CD4-positive, alpha-beta T cell treated with Interleukin-15 for 1 hour (primary cell): ENCODE results near the gene FAM110D.

ENCODE experiments used
- DNase-seq: peaks from one replicate; pipeline ENCODE4 v3.0.0-alpha.2; 2020

FAM110D gene

GRCh38 chr1:26164036-26164860 lies 5.4 kb downstream of the FAM110D start:
- peak; percentile 24 for DNase-seq

GRCh38 chr1:26164861-26165842 lies 6.3 kb downstream of the FAM110D start:
- no peak for DNase-seq

DNA sequence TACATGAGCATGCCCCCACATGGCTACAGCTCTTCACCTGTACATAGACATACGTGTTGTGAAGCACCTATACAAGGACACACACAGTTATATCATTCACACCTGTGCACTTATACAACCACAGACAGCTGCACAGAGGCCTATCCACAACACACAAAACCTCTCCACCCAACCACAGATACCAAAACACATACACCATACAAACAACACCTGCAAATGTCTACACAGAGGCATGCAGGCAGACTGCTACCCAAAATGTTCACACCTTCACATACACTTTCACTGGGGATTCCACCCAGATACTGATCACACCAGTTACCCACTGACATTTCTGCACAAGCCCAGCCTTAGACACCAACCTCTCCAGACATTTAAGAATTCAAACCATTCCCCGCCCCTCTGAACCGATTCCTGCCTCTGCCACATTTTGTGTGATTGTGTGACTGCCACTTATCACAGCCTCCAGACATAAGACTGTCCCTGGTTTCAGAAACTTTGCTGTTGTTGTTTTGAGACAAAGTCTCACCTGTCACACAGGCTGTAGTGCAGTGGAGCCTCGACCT lies 7.9 kb downstream of the FAM110D start:
- no peak for DNase-seq

DNA sequence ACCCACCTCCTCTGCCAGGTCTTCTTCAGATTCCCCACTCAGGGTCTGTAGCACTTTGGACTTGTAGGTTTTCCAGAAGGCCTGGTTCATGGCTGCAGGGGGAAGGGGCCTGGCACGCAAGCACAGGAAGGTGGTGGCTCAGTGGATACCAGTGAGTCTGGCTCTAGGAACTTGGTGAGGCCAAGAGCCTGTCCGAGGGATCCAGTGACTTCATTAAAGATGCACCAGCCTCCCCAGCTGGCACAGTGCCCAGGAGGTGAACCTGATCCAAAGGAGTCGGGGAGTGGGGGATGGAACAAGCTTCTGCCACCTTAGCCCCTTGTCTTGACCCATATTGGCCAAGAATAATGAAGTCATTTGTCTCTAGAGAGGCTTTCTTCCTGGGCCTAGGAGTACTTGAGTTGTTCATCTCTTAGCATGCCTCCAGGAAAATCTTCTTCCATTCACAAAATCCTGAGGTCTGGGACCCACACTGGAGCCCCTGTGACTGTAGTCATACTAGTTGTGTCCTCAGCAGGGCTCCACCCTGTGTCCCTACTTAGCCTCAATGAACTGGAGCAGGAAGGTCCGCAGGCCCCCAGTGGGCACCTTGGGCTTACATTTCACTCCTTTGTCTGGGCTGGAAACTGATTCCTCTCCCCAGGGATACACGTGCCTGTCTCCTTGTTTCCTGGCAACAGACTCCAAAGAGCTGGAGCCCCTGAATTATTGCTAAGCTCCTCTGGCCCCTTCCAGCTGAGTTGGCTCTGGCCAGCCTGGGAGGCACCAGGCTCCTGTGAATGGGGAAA lies 9.7 kb downstream of the FAM110D start, which contains the start of gene C1orf232:
Gene C1orf232, minus strand, starts transcription at position 554 of the 788 bp plus-strand sequence. Its CDS starts 464 bp downstream, at position 90.
- no peak for DNase-seq

DNA sequence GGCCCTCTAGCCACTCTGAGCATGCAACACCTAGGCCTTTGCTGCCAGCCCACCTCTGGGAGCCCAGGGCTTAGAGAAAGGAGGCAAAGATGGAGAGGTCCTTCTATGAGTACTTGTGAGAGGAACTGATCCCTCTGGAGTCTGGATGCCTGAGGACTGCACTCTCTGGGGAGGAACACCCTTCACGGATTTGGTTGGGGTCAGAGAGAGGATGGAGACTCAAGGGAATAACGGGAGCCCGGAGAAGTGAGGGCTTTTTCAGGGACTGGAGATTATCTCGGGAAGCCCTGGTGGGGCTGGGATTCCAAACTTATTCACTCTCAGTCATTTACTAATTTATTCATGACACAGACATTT lies 10.3 kb downstream of the FAM110D start:
- DNase-seq, result no peak

DNA sequence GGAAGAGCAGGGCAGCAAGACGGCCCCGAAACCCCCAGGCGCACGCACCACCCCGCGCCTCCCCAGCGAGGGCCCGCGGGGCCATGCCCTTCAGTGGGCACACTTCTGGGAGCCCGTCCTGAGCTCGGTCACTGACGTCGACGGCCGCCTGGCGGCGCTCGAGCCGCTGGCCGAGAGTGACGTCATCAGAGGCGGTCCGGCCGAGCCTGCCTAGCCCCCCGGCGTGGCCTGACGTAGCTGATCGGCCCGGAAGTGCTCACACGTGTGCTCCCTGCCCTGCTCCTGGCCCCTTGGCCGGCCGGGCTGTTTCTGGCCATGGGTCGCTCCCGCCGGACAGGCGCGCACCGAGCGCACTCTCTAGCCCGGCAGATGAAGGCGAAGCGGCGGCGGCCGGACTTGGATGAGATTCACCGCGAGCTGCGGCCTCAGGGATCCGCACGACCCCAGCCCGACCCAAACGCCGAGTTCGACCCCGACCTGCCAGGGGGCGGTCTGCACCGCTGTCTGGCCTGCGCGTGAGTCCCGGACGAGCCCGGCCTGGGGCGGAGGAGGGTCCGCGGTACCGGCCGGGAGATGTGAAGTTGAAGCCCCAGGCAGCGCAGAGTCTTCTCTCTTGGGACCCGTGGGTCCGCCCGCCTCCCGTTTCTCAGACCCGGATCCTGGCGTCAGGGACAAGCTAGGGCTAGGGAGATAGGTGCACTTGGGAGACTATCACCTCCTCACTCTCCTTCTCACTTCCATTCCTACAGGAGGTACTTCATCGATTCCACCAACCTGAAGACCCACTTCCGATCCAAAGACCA lies 11.0 kb downstream of the FAM110D start, which contains the start of gene ZNF593:
Gene ZNF593, plus strand, starts transcription at position 240 of the 803 bp plus-strand sequence. Its CDS starts 76 bp downstream, at position 316.
- peak; percentile 90 for DNase-seq

DNA sequence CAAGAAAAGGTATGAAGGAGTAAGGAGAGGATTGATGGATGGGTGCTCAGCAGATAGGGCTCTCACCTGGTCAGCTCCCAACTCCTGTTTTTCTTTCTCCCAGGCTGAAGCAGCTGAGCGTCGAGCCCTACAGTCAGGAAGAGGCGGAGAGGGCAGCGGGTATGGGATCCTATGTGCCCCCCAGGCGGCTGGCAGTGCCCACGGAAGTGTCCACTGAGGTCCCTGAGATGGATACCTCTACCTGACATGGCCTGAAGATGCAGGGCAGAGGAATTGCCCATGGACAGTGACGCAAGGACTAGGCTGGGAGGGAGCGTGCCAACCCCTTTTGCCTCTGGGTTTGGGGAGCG lies 11.6 kb downstream of the FAM110D start:
- DNase-seq, result no peak

GRCh38 chr1:26171084-26172072 lies 12.5 kb downstream of the FAM110D start, which contains the start of gene ZNF593OS:
Gene ZNF593OS (minus strand): TSS chr1:26171832. CDS start chr1:26171661, 171 bp downstream.
- DNase-seq, result no peak

GRCh38 chr1:26175346-26175745 lies 16.5 kb downstream of the FAM110D start:
- no peak for DNase-seq

GRCh38 chr1:26177182-26177684 lies 18.4 kb downstream of the FAM110D start, which contains the start of gene CNKSR1:
Gene CNKSR1 (plus strand): TSS chr1:26177491. CDS start chr1:26177548, 57 bp downstream.
- no peak for DNase-seq

DNA sequence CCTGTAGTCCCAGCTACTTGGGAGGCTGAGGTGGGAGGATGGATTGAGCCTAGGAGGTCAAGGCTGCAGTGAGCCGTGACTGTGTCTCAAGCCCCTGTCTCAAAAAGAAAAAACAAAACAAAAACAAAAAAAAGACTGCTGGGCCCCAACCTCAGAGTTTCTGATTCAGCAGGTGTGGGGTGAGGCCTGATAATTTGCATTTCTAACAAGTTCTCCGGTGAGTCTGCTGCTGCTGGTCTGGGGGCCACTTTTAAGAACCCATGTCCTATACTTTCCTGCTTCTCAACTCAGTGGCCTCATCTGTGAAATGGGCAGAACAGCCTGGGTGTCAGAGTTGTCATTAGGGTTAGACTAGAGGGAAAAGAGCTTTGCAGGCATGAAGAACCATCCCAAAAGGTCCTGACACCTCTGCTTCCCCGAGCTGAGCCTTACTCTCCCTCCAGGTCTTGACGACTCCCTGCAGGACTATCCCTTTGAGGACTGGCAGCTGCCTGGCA lies 21.2 kb downstream of the FAM110D start:
- no peak for DNase-seq

DNA sequence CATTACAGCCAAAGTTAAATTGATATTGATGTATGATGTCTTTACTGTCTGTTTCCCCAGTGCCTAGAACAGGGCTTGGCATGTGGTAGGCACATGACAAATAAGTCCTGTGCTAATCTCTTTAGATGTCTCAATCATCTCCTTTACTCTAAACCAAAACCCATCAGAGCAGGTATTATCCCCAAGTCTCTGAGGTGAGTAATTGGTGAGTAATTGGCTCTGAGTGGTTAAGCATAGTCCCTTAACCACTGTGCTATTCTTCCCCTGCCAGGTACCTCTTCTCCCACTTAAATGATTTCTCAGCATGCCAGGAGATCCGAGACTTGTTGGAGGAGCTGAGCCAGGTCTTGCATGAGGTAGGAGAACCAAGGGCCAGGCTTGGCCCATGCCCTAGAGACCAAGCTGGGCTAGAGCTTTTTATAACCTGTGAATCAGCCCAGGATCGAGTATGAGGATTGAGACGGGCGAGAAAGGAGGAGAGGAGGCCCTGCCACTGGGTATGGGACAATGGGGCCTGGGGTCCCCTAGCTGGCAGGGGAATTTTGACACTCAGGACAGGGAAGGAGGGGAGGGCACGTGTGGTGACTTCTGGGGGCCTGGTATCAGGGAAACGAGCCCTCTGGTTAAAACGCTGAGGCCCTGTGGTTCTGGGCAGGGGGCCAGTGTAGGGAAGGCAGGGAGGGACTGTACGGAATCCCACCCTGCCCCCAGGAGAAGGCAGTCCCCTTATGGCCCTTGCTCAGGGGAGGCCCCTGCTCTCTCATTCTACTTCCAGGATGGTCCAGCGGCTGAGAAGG lies 22.9 kb downstream of the FAM110D start:
- DNase-seq, result no peak

- DNase-seq, result no peak
These were observed 23.5 kb downstream of the FAM110D start for GRCh38 chr1:26182383-26182696.

DNA sequence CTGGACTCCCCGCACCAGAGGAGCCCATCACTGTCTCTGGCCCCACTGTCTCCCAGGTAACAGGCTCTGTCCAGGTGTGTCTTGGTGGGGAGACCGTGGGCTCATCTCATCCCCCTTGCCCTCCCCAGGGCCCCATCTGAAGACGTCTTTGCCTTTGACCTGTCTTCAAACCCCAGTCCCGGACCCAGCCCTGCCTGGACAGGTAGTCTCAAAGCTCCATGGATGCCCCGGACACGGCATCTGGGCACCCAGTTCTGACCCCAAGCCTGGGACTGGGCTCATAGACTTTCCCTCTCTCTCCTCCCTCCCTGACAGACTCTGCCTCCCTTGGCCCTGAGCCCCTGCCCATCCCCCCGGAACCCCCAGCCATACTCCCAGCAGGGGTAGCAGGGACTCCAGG lies 25.2 kb downstream of the FAM110D start:
- DNase-seq, result no peak

GRCh38 chr1:26184883-26185282 lies 26.0 kb downstream of the FAM110D start:
- no peak for DNase-seq

- DNase-seq, result no peak
These were observed 29.0 kb downstream of the FAM110D start for GRCh38 chr1:26187882-26188281.

- DNase-seq, result no peak
These were observed 29.6 kb downstream of the FAM110D start for GRCh38 chr1:26188477-26188876.

GRCh38 chr1:26189331-26189730 lies 30.5 kb downstream of the FAM110D start:
- no peak for DNase-seq

DNA sequence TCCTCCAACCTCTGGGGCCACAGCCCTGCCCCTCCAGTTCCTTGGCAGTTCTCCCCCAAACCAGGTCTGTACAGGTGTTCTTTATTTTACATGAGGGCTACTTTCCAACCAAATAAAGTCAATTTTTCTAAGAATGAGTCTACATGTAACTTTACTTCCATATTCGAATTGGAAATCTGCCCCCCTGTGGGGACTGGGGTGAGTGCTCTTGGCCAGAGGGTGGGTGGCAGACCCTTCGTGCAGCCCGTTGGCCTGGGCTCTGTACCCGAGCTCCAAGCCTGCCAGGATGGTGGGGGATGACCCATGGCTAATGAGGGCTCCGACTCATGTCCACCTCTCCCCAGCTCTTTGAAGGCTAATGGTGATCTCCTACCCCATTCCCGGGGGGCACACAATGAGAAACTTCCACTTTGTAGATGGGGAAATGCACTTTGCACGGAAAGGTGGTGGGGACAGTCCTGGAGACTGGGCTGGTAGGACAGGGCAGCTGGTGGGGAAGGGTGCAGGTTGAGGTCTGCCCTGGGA lies 30.9 kb downstream of the FAM110D start:
- DNase-seq, result no peak
